ENCODE measurements around the gene TMEM108.

The TMEM108 gene

GRCh38 chr3:133361435-133361834 is 323.2 kb downstream of the TMEM108 start:
- DNase-seq (ENCODE audit: low read depth) = no peak

GRCh38 chr3:133362539-133362938 is 324.3 kb downstream of the TMEM108 start:
- no peak for DNase-seq (ENCODE audit: low read depth)

GRCh38 chr3:133364704-133365103 is 326.5 kb downstream of the TMEM108 start:
- no peak for DNase-seq (ENCODE audit: low read depth)

- no peak for DNase-seq (ENCODE audit: low read depth)
These were observed 328.7 kb downstream of the TMEM108 start for GRCh38 chr3:133366921-133367320.

GRCh38 chr3:133367403-133367802 is 329.2 kb downstream of the TMEM108 start:
- DNase-seq (ENCODE audit: low read depth) = no peak

- no peak for DNase-seq (ENCODE audit: low read depth)
These were observed 329.8 kb downstream of the TMEM108 start for GRCh38 chr3:133367956-133368355.

GRCh38 chr3:133368371-133369067 is 330.3 kb downstream of the TMEM108 start:
- DNase-seq (ENCODE audit: low read depth) = no peak

- DNase-seq (ENCODE audit: low read depth) = no peak
These were observed 330.9 kb downstream of the TMEM108 start for GRCh38 chr3:133369068-133369440.

GRCh38 chr3:133371181-133371580 is 333.0 kb downstream of the TMEM108 start:
- DNase-seq (ENCODE audit: low read depth) = no peak

- no peak for DNase-seq (ENCODE audit: low read depth)
These were observed 333.5 kb downstream of the TMEM108 start for GRCh38 chr3:133371676-133372075.

GRCh38 chr3:133374708-133375402 is 336.7 kb downstream of the TMEM108 start:
- no peak for DNase-seq (ENCODE audit: low read depth)

- no peak for DNase-seq (ENCODE audit: low read depth)
These were observed 337.2 kb downstream of the TMEM108 start for GRCh38 chr3:133375403-133375745.

GRCh38 chr3:133376810-133377209 is 338.6 kb downstream of the TMEM108 start:
- DNase-seq (ENCODE audit: low read depth) = no peak

- DNase-seq (ENCODE audit: low read depth) = peak; percentile 43
These were observed 339.2 kb downstream of the TMEM108 start for GRCh38 chr3:133377396-133377795.

GRCh38 chr3:133379926-133380325 is 341.7 kb downstream of the TMEM108 start:
- DNase-seq (ENCODE audit: low read depth) = no peak

GRCh38 chr3:133380481-133381225 is 342.5 kb downstream of the TMEM108 start:
- no peak for DNase-seq (ENCODE audit: low read depth)

GRCh38 chr3:133381346-133382109 is 343.3 kb downstream of the TMEM108 start:
- no peak for DNase-seq (ENCODE audit: low read depth)

- DNase-seq (ENCODE audit: low read depth) = no peak
These were observed 345.0 kb downstream of the TMEM108 start for GRCh38 chr3:133383175-133383574.

GRCh38 chr3:133383741-133384140 is 345.6 kb downstream of the TMEM108 start:
- DNase-seq (ENCODE audit: low read depth) = no peak

- peak; percentile 44 for DNase-seq (ENCODE audit: low read depth)
These were observed 346.3 kb downstream of the TMEM108 start for GRCh38 chr3:133384331-133385027.

GRCh38 chr3:133386876-133387275 is 348.7 kb downstream of the TMEM108 start:
- no peak for DNase-seq (ENCODE audit: low read depth)

GRCh38 chr3:133387341-133387740 is 349.1 kb downstream of the TMEM108 start:
- no peak for DNase-seq (ENCODE audit: low read depth)
